Omental fat pad (tissue), 4 donors: Measurements from ENCODE around the gene LRRC40. TPM values are rescaled to one million over a fixed set of nuclear protein-coding genes. Genes with fewer than 3 reads are reported as not detected.
"Not testable (repeated sequence)": the region's sequence is repeated elsewhere in the genome, so short reads cannot be mapped to it uniquely, and the experiment has no call there.

ENCODE experiments used
- ATAC-seq: fragments of 150-250 bp; one replicate; pipeline ENCODE4 v1.9.1; 2016; ENCODE audit warnings: mild to moderate bottlenecking, moderate library complexity; ENCODE audit not compliant: low FRiP score
- DNase-seq: peaks from one replicate; pipeline ENCODE4 v3.0.0-alpha.2; 2019; ENCODE audit warnings: low spot score
- CTCF ChIP-seq, 3 donors: fragments of 450-650 bp; IDR thresholded peaks; one replicate each; pipeline ENCODE4 v1.5.1; 2016 to 2017; ENCODE audit warnings: antibody characterized with exemption in 3 of 3, mild to moderate bottlenecking in 3 of 3, moderate library complexity in 2 of 3
- total RNA-seq, 4 donors: library from RNA; depleted of rRNA; stranded (reverse); fragments of >200 nt; gene quantifications; one replicate each; pipeline ENCODE4 v1.1.0, GENCODE V29; 2016

LRRC40 gene
- total RNA-seq, 4 donors from 2014 or later = 10.9 to 19.7 (median 13.3) TPM

GRCh38 chr1:70220015-70220414 lies 14.6 kb upstream of the LRRC40 start:
- no peak for TF ChIP-seq CTCF (IDR thresholded peaks at IDR 0.05)
- no peak for DNase-seq
- ATAC-seq = no peak

- no peak for TF ChIP-seq CTCF (IDR thresholded peaks at IDR 0.05)
- ATAC-seq (no peak), DNase-seq (no peak)
These were observed 6.2 kb upstream of the LRRC40 start for GRCh38 chr1:70211541-70211940.

- no peak for TF ChIP-seq CTCF (IDR thresholded peaks at IDR 0.05)
- DNase-seq = no peak
- ATAC-seq = no peak
These were observed 5.4 kb upstream of the LRRC40 start for GRCh38 chr1:70210820-70211219.

GRCh38 chr1:70208292-70208691 lies 2.9 kb upstream of the LRRC40 start:
- no peak for ATAC-seq
- TF ChIP-seq CTCF (IDR thresholded peaks at IDR 0.05) = no peak
- DNase-seq = no peak

GRCh38 chr1:70207492-70207891 lies 2.1 kb upstream of the LRRC40 start:
- DNase-seq = no peak
- no peak for TF ChIP-seq CTCF (IDR thresholded peaks at IDR 0.05)
- no peak for ATAC-seq

- not testable (repeated sequence) for ATAC-seq
These were observed 1.5 kb upstream of the LRRC40 start for GRCh38 chr1:70206833-70207232.

GRCh38 chr1:70205071-70205433 lies 327 bp downstream of the LRRC40 start:
- DNase-seq = no peak
- ATAC-seq = peak; percentile 26
- no peak for TF ChIP-seq CTCF (IDR thresholded peaks at IDR 0.05)

More at GRCh38 chr1:70206833-70207232, 1.5 kb upstream of the LRRC40 start:
- not testable (repeated sequence) for DNase-seq

GRCh38 chr1:70204600-70204999 lies 779 bp downstream of the LRRC40 start:
- no peak for DNase-seq
- ATAC-seq = no peak
- no peak for TF ChIP-seq CTCF (IDR thresholded peaks at IDR 0.05)
